ENCODE measurements around the gene IRF1. TPM values are rescaled to one million over a fixed set of nuclear protein-coding genes. Genes with fewer than 3 reads are reported as not detected.

IRF1 gene
- total RNA-seq = 11.3 and 21.2 TPM in 2 replicates

GRCh38 chr5:132490484-132491367 lies at the start of gene IRF1:
TSS of gene IRF1 (minus strand) at chr5:132490773. CDS start at chr5:132489478, 1,295 bp downstream.

Other genes starting within 250 kb of the IRF1 start
- 49.3 and 72.6 TPM in 2 replicates for gene PDLIM4, start 233.1 kb downstream of the IRF1 start, total RNA-seq
- gene SLC22A4, start 196.4 kb downstream of the IRF1 start, total RNA-seq = 1.2 and 4.4 TPM in 2 replicates
- 5.9 and 6.0 TPM in 2 replicates for gene SLC22A5, start 121.1 kb downstream of the IRF1 start, total RNA-seq
- gene IL5, start 52.7 kb upstream of the IRF1 start, total RNA-seq = not detected in 2 replicates
- gene RAD50, start 66.2 kb upstream of the IRF1 start, total RNA-seq = 30.4 and 33.7 TPM in 2 replicates
- 0.16 TPM in 1 of 2 replicates, not detected in the other for gene IL13, start 167.4 kb upstream of the IRF1 start, total RNA-seq
- gene IL4, start 183.2 kb upstream of the IRF1 start, total RNA-seq = not detected in 2 replicates
- 9.6 and 9.9 TPM in 2 replicates for gene KIF3A, start 246.8 kb upstream of the IRF1 start, total RNA-seq